PFSK-1 (cell line): Measurements from ENCODE around the gene C22orf31.

Experiments used
- POLR2AphosphoS5 ChIP-seq: IDR thresholded peaks from 2 replicates; pipeline ENCODE4 v1.6.1; 2012; ENCODE audit warnings: low read depth, mild to moderate bottlenecking, control low read depth, low read length, moderate library complexity
- TAF1 ChIP-seq: IDR thresholded peaks from 2 replicates; pipeline ENCODE4 v1.6.1; 2012; ENCODE audit warnings: low read length, control low read depth, borderline replicate concordance; ENCODE audit not compliant: insufficient read depth

GRCh38 chr22:29092243-29092642 is 30.6 kb upstream of the C22orf31 start:
- no peak for TF ChIP-seq POLR2AphosphoS5
- no peak for TF ChIP-seq TAF1
